Uterus (tissue), 4 donors: ENCODE results near the gene PLCG1. TPM values are rescaled to one million over a fixed set of nuclear protein-coding genes. Genes with fewer than 3 reads are reported as not detected.

Experiments used
- microRNA-seq: library from miRNA; unstranded; fragments of <30 nt; microRNA quantifications from one replicate; pipeline ENCODE4, GENCODE V29; 2016; ENCODE audit warnings: borderline microRNAs expressed, borderline replicate concordance
- small RNA-seq: library from RNA; depleted of rRNA; stranded (forward); fragments of <200 nt; gene quantifications from one replicate; pipeline ENCODE3, GENCODE V24; 2016
- total RNA-seq, 4 donors: library from RNA; depleted of rRNA in 3 of 4; stranded (reverse); fragments of >200 nt in 3 of 4; gene quantifications; one replicate each; pipeline versions ENCODE4 v1.1.0 to v1.2.4, GENCODE V29; 2014 to 2023
- donor health status: DM: yes; HTN: yes; CAD: no.

The PLCG1 gene
- total RNA-seq, 4 donors from 2014 or later = 38.8 to 180 (median 138) TPM

Small RNA genes lying within 50 kb of the gene (microRNA-seq; reads per million reads assigned to microRNA genes)
- not detected for gene MIR6871

Small RNA genes lying within 50 kb of the gene (small RNA-seq; reads per million reads assigned to genes)
- not detected for gene AL022394.1
- not detected for gene MIR6871

Other genes with a start within 250 kb of the PLCG1 start
- gene TOP1, start 108.7 kb upstream of the PLCG1 start, total RNA-seq = 10 to 100 TPM; 20.5 to 47.1 (median 35.4) TPM
- gene ZHX3, start 180.2 kb downstream of the PLCG1 start, total RNA-seq = 10 to 100 TPM; 18.7 to 85.2 (median 25.0) TPM
- gene LPIN3, start 203.3 kb downstream of the PLCG1 start, total RNA-seq = 10 to 100 TPM in 2 of 4 donors, 1 to 10 TPM in 2; 7.4 to 30.5 (median 10.2) TPM
- 10 to 100 TPM in 1 of 4 donors, 1 to 10 TPM in 1, under 1 TPM in 2; 0.29 to 53.0 (median 2.4) TPM for gene EMILIN3, start 229.3 kb downstream of the PLCG1 start, total RNA-seq